ENCODE data around the gene NTM.

The NTM gene

DNA sequence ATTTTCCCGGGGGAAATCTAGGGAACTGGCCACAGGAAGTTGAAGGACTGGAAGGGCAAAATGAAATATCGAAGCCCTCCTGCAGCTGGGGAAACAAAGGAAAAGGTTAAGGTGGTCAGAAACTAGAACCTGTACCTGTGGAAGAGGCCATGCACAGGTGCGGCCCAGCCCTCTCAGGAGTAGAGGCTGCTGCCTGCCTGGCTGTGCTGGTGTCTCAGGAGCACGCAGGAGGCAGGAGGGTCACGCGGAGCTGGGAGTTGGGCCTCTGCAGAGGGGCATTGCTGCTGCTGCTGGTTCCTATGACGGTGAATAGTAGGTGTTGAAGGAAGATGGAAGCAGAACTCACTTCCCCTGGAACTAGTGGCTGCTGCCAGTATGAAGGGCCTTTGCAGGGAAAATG is 425.7 kb downstream of the NTM start:
- H3K4me3 ChIP-seq (ENCODE audit: low read depth, low read length): no peak overlapping the region
- TF ChIP-seq, protein P1, sequence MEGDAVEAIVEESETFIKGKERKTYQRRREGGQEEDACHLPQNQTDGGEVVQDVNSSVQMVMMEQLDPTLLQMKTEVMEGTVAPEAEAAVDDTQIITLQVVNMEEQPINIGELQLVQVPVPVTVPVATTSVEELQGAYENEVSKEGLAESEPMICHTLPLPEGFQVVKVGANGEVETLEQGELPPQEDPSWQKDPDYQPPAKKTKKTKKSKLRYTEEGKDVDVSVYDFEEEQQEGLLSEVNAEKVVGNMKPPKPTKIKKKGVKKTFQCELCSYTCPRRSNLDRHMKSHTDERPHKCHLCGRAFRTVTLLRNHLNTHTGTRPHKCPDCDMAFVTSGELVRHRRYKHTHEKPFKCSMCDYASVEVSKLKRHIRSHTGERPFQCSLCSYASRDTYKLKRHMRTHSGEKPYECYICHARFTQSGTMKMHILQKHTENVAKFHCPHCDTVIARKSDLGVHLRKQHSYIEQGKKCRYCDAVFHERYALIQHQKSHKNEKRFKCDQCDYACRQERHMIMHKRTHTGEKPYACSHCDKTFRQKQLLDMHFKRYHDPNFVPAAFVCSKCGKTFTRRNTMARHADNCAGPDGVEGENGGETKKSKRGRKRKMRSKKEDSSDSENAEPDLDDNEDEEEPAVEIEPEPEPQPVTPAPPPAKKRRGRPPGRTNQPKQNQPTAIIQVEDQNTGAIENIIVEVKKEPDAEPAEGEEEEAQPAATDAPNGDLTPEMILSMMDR (IDR thresholded peaks at IDR 0.05; ENCODE audit: low read depth, low read length): no peak

DNA sequence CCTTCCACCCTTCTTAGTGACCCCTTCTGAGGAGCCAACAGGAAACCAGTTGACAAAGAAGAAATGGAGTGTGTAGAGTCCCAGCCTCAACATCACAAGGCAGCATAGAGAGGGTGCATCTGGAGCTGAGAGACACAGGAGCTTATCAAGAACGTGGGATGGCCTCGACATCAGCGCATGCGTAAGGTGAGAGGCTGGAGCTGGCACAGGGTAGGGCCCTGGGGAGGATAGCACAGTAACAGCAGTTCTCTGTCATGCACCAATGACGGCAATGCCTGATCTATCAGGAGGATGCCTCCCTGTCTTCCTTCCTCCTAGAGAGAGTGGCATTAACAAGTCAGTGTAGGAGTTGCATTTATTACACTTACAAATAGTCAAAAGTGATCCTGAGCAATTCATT is 426.1 kb downstream of the NTM start:
- TF ChIP-seq, protein P1 (IDR thresholded peaks at IDR 0.05; ENCODE audit: low read depth, low read length): no peak
- no peak overlapping the region for H3K4me3 ChIP-seq (ENCODE audit: low read depth, low read length)

DNA sequence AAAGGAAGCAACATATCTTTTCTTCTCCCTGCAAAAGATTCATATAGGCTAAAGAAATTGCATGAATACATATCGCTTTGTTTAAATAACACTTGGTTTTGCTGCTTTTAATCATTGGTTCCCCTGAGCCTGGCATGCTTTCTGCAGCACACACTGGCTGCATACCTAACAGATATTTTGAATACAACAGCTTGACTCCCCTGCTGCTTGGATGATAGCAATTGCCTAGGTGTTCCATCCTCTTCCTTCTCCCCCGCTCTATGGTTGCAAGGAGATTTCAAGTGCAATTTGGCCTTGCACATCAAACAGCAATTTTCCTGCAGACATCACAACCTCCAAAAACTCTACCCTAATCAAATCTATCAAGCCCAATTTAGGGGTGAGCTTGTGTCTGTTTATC is 430.0 kb downstream of the NTM start:
- H3K4me3 ChIP-seq (ENCODE audit: low read depth, low read length): no peak overlapping the region
- TF ChIP-seq, protein P1 (IDR thresholded peaks at IDR 0.05; ENCODE audit: low read depth, low read length): no peak

DNA sequence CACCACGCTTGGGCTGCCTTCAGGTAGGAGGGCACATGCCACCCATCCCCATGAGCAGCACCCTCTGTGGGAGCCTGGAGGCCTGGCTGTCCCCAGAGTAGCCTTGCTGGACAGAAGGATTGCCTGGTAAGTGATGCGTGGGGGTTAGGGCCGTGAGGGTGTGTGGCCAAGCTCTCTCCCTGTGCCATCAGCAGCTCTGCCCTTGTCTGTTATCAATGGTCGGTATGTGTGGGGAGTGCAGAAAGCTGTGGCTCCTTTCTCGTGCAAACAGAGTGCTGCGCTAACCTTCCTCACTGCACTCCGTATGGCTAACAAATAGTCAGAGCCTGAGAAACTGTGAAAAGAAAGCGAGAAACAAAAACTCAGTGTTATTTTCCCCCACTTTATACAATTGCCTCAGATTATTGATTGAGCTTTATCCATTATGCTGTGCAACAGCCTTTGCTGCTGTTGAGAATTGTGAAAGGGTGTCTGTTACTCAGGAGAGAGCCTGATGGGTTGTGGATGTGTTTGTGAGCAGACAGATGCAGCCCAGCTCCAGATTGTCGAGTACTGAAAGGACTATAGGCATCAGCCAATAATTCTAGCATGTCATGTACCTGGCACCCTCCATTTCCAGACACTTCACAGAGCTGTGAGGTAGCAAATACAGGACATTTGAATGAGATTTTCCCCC is 432.2 kb downstream of the NTM start:
- H3K4me3 ChIP-seq (ENCODE audit: low read depth, low read length): no peak overlapping the region
- TF ChIP-seq, protein P1 (IDR thresholded peaks at IDR 0.05; ENCODE audit: low read depth, low read length): no peak

DNA sequence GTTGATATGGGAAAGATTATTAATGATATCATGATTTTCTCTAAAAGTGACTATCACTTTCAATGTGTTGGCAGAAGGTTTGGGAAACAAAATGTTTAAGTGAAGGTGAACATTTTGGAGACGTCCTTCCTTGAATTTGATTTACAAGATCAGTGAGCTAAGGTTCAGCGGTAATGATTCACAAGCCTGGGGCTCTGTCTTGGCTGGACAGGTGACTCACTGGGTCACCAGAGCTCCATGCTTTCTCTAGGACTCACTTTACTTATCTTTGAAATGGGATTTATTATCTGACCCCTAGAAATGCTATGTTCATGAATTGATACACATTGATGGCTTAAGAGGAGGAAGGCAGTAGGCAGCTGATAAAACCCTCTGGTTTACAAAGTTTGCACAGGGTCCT is 437.5 kb downstream of the NTM start:
- TF ChIP-seq, protein P1 (IDR thresholded peaks at IDR 0.05; ENCODE audit: low read depth, low read length): no peak
- H3K4me3 ChIP-seq (ENCODE audit: low read depth, low read length): no peak overlapping the region

DNA sequence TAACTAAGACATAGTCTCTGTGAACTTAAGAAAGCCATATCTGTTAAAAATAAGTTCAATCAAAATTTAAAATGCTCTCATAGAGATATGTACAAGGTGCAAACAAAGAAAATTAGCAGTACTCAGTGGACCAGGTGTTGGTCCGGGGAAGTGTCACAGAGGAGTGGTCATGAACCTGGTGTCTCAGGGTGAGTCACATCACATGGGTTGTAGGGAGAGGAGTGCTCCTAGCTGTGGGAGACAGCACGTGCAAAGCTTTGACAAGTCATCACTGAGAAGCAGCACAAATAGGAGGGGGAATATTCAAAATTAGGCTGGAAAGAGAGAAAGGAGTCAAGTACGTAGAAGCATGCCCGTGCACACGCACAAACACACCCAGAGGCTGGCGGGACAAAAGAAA is 438.1 kb downstream of the NTM start:
- H3K4me3 ChIP-seq (ENCODE audit: low read depth, low read length): no peak overlapping the region
- TF ChIP-seq, protein P1 (IDR thresholded peaks at IDR 0.05; ENCODE audit: low read depth, low read length): no peak

DNA sequence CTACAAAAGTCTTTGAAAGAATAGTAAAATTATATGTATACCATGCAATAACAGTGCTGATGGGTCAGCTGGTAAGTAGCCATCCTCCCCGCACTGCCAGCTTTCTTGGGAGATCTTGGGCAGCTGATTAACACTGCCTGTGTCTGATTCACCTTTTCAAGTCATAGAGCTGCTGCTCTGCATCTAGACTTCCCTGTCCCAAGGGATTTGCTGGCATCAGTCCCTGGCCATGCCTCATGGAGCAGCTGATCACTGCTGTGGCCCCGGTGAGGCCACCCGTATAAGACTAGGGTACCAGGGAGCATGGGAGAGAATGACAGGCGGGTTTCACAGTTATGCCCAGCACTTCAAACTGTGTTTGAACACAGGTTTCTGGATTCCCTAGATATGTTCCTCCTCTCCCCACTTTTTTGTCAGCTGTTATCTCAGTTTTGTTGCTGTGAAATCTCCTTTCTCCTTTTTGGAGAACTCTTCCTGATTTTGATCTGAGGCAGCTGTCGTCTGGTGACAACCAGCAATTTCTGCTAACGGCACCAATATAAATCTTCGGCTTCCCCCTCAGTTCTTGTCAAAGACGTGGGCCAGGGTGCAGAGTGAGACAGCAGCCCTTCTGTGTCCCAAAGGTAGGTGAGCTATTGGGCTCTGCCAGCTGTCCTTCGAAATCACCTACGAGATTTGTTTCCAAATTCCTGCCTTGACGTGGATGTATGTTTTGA is 438.9 kb downstream of the NTM start:
- no peak overlapping the region for H3K4me3 ChIP-seq (ENCODE audit: low read depth, low read length)
- TF ChIP-seq, protein P1 (IDR thresholded peaks at IDR 0.05; ENCODE audit: low read depth, low read length): no peak
